NOMO-1 treated with DMSO at 0.1 percent for 48 hours (cell line): ENCODE measurements around the gene FLNB.
A peak's percentile ranks its signal among the peaks of the same experiment; 100 is the strongest.

Experiments used
- DNase-seq: peaks from one replicate; lab custom pipeline; 2025; ENCODE audit not compliant: unreplicated experiment; lab: John Stamatoyannopoulos, UW

FLNB gene

GRCh38 chr3:58072763-58073130, 64.5 kb downstream of the FLNB start:
- DNase-seq: no peak

- no peak for DNase-seq
Observed at GRCh38 chr3:58073301-58074108, 65.3 kb downstream of the FLNB start.

GRCh38 chr3:58074116-58074715, 66.0 kb downstream of the FLNB start:
- peak; percentile 91 for DNase-seq

- DNase-seq: no peak
Observed at GRCh38 chr3:58074997-58075396, 66.8 kb downstream of the FLNB start.

- DNase-seq: no peak
Observed at GRCh38 chr3:58077596-58078285, 69.5 kb downstream of the FLNB start.

- no peak for DNase-seq
Observed at GRCh38 chr3:58078610-58079009, 70.4 kb downstream of the FLNB start.

- no peak for DNase-seq
Observed at GRCh38 chr3:58079773-58080172, 71.6 kb downstream of the FLNB start.

- DNase-seq: no peak
Observed at GRCh38 chr3:58082047-58082446, 73.8 kb downstream of the FLNB start.

GRCh38 chr3:58084166-58084565, 75.9 kb downstream of the FLNB start:
- no peak for DNase-seq

- no peak for DNase-seq
Observed at GRCh38 chr3:58084788-58085543, 76.7 kb downstream of the FLNB start.

- DNase-seq: no peak
Observed at GRCh38 chr3:58085616-58086015, 77.4 kb downstream of the FLNB start.

GRCh38 chr3:58088501-58088900, 80.3 kb downstream of the FLNB start:
- DNase-seq: no peak

- DNase-seq: no peak
Observed at GRCh38 chr3:58090351-58090750, 82.1 kb downstream of the FLNB start.

GRCh38 chr3:58092521-58092920, 84.3 kb downstream of the FLNB start:
- DNase-seq: no peak

GRCh38 chr3:58093574-58094195, 85.5 kb downstream of the FLNB start:
- no peak for DNase-seq

- no peak for DNase-seq
Observed at GRCh38 chr3:58094657-58095056, 86.4 kb downstream of the FLNB start.

GRCh38 chr3:58095603-58096138, 87.4 kb downstream of the FLNB start:
- no peak for DNase-seq

GRCh38 chr3:58098531-58098930, 90.3 kb downstream of the FLNB start:
- DNase-seq: no peak

GRCh38 chr3:58099865-58100264, 91.6 kb downstream of the FLNB start:
- no peak for DNase-seq

- DNase-seq: no peak
Observed at GRCh38 chr3:58101499-58102389, 93.5 kb downstream of the FLNB start.
